ENCODE data around the gene RAB17. TPM values are rescaled to one million over a fixed set of nuclear protein-coding genes. Genes with fewer than 3 reads are reported as not detected.

Gene RAB17
- total RNA-seq, 1 experiment from 2014 or later: 1.3 TPM

GRCh38 chr2:237538001-237538720 lies 52.4 kb downstream of the RAB17 start:
- no peak overlapping the region for H3K4me2 ChIP-seq (ENCODE audit: low read depth, low read length, poor library complexity, severe bottlenecking)
- H3K4me3 ChIP-seq (ENCODE audit: low read length): no peak overlapping the region
- no peaks in the 10 kb centered on the region for H4K20me1 ChIP-seq (ENCODE audit: insufficient read depth, low read depth, low read length)
- no peaks in the 10 kb centered on the region for H3K4me1 ChIP-seq (ENCODE audit: low read length)
- H3K27ac ChIP-seq (ENCODE audit: low read length): no peak overlapping the region
- no peak overlapping the region for H2AFZ ChIP-seq (ENCODE audit: low read length)
- H3K36me3 ChIP-seq (ENCODE audit: insufficient read depth, low read length): no peaks in the 10 kb centered on the region
- DNase-seq: no peak
- no peak overlapping the region for H3K9ac ChIP-seq (ENCODE audit: low read length)
- H3K9me3 ChIP-seq (ENCODE audit: low read length): no peaks in the 10 kb centered on the region
- H3K27me3 ChIP-seq (ENCODE audit: low read length): no peaks in the 10 kb centered on the region
- no peaks in the 10 kb centered on the region for H3K9me2 ChIP-seq (replicated peaks; ENCODE audit: insufficient read depth, low read length)
- no peaks in the 10 kb centered on the region for H3K79me2 ChIP-seq (ENCODE audit: low read length)

GRCh38 chr2:237536617-237537016 lies 53.9 kb downstream of the RAB17 start:
- no peaks in the 10 kb centered on the region for H3K27me3 ChIP-seq (ENCODE audit: low read length)

GRCh38 chr2:237536083-237536415 lies 54.5 kb downstream of the RAB17 start:
- Histone ChIP-seq H3K27me3 (ENCODE audit: low read length) (no peaks in the 10 kb centered on the region), H2AFZ (ENCODE audit: low read length) (no peak overlapping the region), H3K4me1 (ENCODE audit: low read length) (no peaks in the 10 kb centered on the region; the same call in 1 of the 2 replicates), H3K9ac (ENCODE audit: low read length) (no peak overlapping the region), H4K20me1 (ENCODE audit: insufficient read depth, low read depth, low read length) (no peaks in the 10 kb centered on the region), H3K79me2 (ENCODE audit: low read length) (no peaks in the 10 kb centered on the region), H3K4me3 (ENCODE audit: low read length) (no peak overlapping the region), H3K36me3 (ENCODE audit: insufficient read depth, low read length) (no peaks in the 10 kb centered on the region), H3K9me3 (ENCODE audit: low read length) (no peaks in the 10 kb centered on the region), H3K9me2 (replicated peaks; ENCODE audit: insufficient read depth, low read length) (no peaks in the 10 kb centered on the region), H3K4me2 (ENCODE audit: low read depth, low read length, poor library complexity, severe bottlenecking) (no peak overlapping the region), H3K27ac (ENCODE audit: low read length) (no peak overlapping the region)
- DNase-seq: no peak

More at GRCh38 chr2:237536617-237537016, 53.9 kb downstream of the RAB17 start:
- Histone ChIP-seq H2AFZ (ENCODE audit: low read length) (no peak overlapping the region), H3K79me2 (ENCODE audit: low read length) (no peaks in the 10 kb centered on the region), H3K9me2 (replicated peaks; ENCODE audit: insufficient read depth, low read length) (no peaks in the 10 kb centered on the region), H3K4me2 (ENCODE audit: low read depth, low read length, poor library complexity, severe bottlenecking) (no peak overlapping the region), H3K36me3 (ENCODE audit: insufficient read depth, low read length) (no peaks in the 10 kb centered on the region), H3K9me3 (ENCODE audit: low read length) (no peaks in the 10 kb centered on the region), H3K27ac (ENCODE audit: low read length) (no peak overlapping the region), H4K20me1 (ENCODE audit: insufficient read depth, low read depth, low read length) (no peaks in the 10 kb centered on the region), H3K4me3 (ENCODE audit: low read length) (no peak overlapping the region), H3K4me1 (ENCODE audit: low read length) (no peaks in the 10 kb centered on the region), H3K9ac (ENCODE audit: low read length) (no peak overlapping the region)
- no peak for DNase-seq

GRCh38 chr2:237535385-237536082 lies 55.0 kb downstream of the RAB17 start:
- Histone ChIP-seq H3K9me2 (replicated peaks; ENCODE audit: insufficient read depth, low read length) (no peaks in the 10 kb centered on the region), H3K4me3 (ENCODE audit: low read length) (no peak overlapping the region), H3K27ac (ENCODE audit: low read length) (no peak overlapping the region), H3K9ac (ENCODE audit: low read length) (no peak overlapping the region), H2AFZ (ENCODE audit: low read length) (no peak overlapping the region), H3K9me3 (ENCODE audit: low read length) (no peaks in the 10 kb centered on the region), H3K4me2 (ENCODE audit: low read depth, low read length, poor library complexity, severe bottlenecking) (no peak overlapping the region), H3K4me1 (ENCODE audit: low read length) (no peaks in the 10 kb centered on the region; the same call in 1 of the 2 replicates), H3K36me3 (ENCODE audit: insufficient read depth, low read length) (no peaks in the 10 kb centered on the region), H4K20me1 (ENCODE audit: insufficient read depth, low read depth, low read length) (no peaks in the 10 kb centered on the region), H3K79me2 (ENCODE audit: low read length) (no peaks in the 10 kb centered on the region), H3K27me3 (ENCODE audit: low read length) (no peaks in the 10 kb centered on the region)
- no peak for DNase-seq

- H4K20me1 ChIP-seq (ENCODE audit: insufficient read depth, low read depth, low read length): no peaks in the 10 kb centered on the region
- peaks cover 5% of the 10 kb centered on the region for H3K4me1 ChIP-seq (ENCODE audit: low read length)
- no peak overlapping the region for H3K9ac ChIP-seq (ENCODE audit: low read length)
- no peaks in the 10 kb centered on the region for H3K36me3 ChIP-seq (ENCODE audit: insufficient read depth, low read length)
- no peaks in the 10 kb centered on the region for H3K9me2 ChIP-seq (replicated peaks; ENCODE audit: insufficient read depth, low read length)
- no peaks in the 10 kb centered on the region for H3K79me2 ChIP-seq (ENCODE audit: low read length)
- DNase-seq: no peak
- no peak overlapping the region for H3K27ac ChIP-seq (ENCODE audit: low read length)
- no peaks in the 10 kb centered on the region for H3K27me3 ChIP-seq (ENCODE audit: low read length)
- H3K9me3 ChIP-seq (ENCODE audit: low read length): no peaks in the 10 kb centered on the region
- no peak overlapping the region for H3K4me3 ChIP-seq (ENCODE audit: low read length)
- no peak overlapping the region for H3K4me2 ChIP-seq (ENCODE audit: low read depth, low read length, poor library complexity, severe bottlenecking)
- no peak overlapping the region for H2AFZ ChIP-seq (ENCODE audit: low read length)
Observed at GRCh38 chr2:237534380-237534779, 56.2 kb downstream of the RAB17 start.

GRCh38 chr2:237533668-237534161 lies 56.8 kb downstream of the RAB17 start:
- Histone ChIP-seq H3K27me3 (ENCODE audit: low read length) (no peaks in the 10 kb centered on the region), H3K9ac (ENCODE audit: low read length) (no peak overlapping the region), H3K4me3 (ENCODE audit: low read length) (no peak overlapping the region), H3K79me2 (ENCODE audit: low read length) (no peaks in the 10 kb centered on the region), H3K4me1 (ENCODE audit: low read length) (peaks cover 6% of the 10 kb centered on the region), H3K9me2 (replicated peaks; ENCODE audit: insufficient read depth, low read length) (no peaks in the 10 kb centered on the region), H4K20me1 (ENCODE audit: insufficient read depth, low read depth, low read length) (no peaks in the 10 kb centered on the region), H3K36me3 (ENCODE audit: insufficient read depth, low read length) (no peaks in the 10 kb centered on the region), H3K9me3 (ENCODE audit: low read length) (no peaks in the 10 kb centered on the region), H3K4me2 (ENCODE audit: low read depth, low read length, poor library complexity, severe bottlenecking) (no peak overlapping the region), H2AFZ (ENCODE audit: low read length) (no peak overlapping the region), H3K27ac (ENCODE audit: low read length) (no peak overlapping the region)
- no peak for DNase-seq

- Histone ChIP-seq H3K9me2 (replicated peaks; ENCODE audit: insufficient read depth, low read length) (no peaks in the 10 kb centered on the region), H3K9ac (ENCODE audit: low read length) (no peak overlapping the region), H2AFZ (ENCODE audit: low read length) (no peak overlapping the region), H3K79me2 (ENCODE audit: low read length) (no peaks in the 10 kb centered on the region), H3K27ac (ENCODE audit: low read length) (no peak overlapping the region), H3K4me3 (ENCODE audit: low read length) (no peak overlapping the region), H3K36me3 (ENCODE audit: insufficient read depth, low read length) (no peaks in the 10 kb centered on the region), H3K27me3 (ENCODE audit: low read length) (no peaks in the 10 kb centered on the region), H4K20me1 (ENCODE audit: insufficient read depth, low read depth, low read length) (no peaks in the 10 kb centered on the region), H3K9me3 (ENCODE audit: low read length) (no peaks in the 10 kb centered on the region), H3K4me1 (ENCODE audit: low read length) (peaks cover 6% of the 10 kb centered on the region), H3K4me2 (ENCODE audit: low read depth, low read length, poor library complexity, severe bottlenecking) (no peak overlapping the region)
- no peak for DNase-seq
Observed at GRCh38 chr2:237532160-237532559, 58.4 kb downstream of the RAB17 start.

GRCh38 chr2:237530472-237531433 lies 59.8 kb downstream of the RAB17 start:
- H3K4me3 ChIP-seq (ENCODE audit: low read length): no peak overlapping the region
- no peaks in the 10 kb centered on the region for H3K36me3 ChIP-seq (ENCODE audit: insufficient read depth, low read length)
- H3K79me2 ChIP-seq (ENCODE audit: low read length): no peaks in the 10 kb centered on the region
- no peak overlapping the region for H3K4me2 ChIP-seq (ENCODE audit: low read depth, low read length, poor library complexity, severe bottlenecking)
- H3K27ac ChIP-seq (ENCODE audit: low read length): no peak overlapping the region
- no peaks in the 10 kb centered on the region for H3K9me3 ChIP-seq (ENCODE audit: low read length)
- no peaks in the 10 kb centered on the region for H4K20me1 ChIP-seq (ENCODE audit: insufficient read depth, low read depth, low read length)
- no peak for DNase-seq
- no peak overlapping the region for H2AFZ ChIP-seq (ENCODE audit: low read length)
- H3K27me3 ChIP-seq (ENCODE audit: low read length): no peaks in the 10 kb centered on the region
- H3K9ac ChIP-seq (ENCODE audit: low read length): no peak overlapping the region
- peaks cover 6% of the 10 kb centered on the region for H3K4me1 ChIP-seq (ENCODE audit: low read length)
- no peaks in the 10 kb centered on the region for H3K9me2 ChIP-seq (replicated peaks; ENCODE audit: insufficient read depth, low read length)

Measured in Karpas-422 (cell line).